ENCODE measurements around the gene MVB12A. TPM values are rescaled to one million over a fixed set of nuclear protein-coding genes. Genes with fewer than 3 reads are reported as not detected.

The MVB12A gene
- total and polyA plus RNA-seq, 10 of the 15 experiments (the other 5 are each of a cell fraction or from before 2014, with no cell fraction given) = 1.2 to 47.6 (median 26.3) TPM

DNA sequence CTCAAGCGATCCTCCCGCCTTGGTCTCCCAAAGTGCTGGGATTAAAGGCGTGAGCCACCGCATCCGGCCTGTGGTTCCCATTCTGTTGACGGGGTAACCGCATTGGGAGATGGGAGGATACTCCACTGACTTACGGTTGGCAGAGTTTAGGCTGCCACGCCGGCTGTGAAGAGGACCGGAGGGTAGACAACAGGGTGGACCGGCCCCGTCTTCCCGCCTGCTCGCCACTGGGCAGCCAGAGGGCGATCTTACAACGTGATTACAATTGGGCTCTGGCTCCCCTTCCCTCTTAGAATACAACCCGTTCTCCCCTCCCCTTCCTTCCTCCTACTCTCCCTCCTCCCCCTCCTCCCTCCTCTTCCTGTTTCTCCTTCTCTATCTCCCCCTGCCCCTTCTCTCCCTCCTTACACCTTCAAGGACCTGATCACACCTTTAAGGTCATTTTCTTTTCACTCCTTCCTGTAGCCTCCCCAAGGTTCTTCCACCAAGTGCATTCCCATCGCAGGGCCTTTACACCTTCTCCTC is 24.9 kb upstream of the MVB12A start (continued):
- TF ChIP-seq, protein P1, sequence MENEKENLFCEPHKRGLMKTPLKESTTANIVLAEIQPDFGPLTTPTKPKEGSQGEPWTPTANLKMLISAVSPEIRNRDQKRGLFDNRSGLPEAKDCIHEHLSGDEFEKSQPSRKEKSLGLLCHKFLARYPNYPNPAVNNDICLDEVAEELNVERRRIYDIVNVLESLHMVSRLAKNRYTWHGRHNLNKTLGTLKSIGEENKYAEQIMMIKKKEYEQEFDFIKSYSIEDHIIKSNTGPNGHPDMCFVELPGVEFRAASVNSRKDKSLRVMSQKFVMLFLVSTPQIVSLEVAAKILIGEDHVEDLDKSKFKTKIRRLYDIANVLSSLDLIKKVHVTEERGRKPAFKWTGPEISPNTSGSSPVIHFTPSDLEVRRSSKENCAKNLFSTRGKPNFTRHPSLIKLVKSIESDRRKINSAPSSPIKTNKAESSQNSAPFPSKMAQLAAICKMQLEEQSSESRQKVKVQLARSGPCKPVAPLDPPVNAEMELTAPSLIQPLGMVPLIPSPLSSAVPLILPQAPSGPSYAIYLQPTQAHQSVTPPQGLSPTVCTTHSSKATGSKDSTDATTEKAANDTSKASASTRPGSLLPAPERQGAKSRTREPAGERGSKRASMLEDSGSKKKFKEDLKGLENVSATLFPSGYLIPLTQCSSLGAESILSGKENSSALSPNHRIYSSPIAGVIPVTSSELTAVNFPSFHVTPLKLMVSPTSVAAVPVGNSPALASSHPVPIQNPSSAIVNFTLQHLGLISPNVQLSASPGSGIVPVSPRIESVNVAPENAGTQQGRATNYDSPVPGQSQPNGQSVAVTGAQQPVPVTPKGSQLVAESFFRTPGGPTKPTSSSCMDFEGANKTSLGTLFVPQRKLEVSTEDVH (IDR thresholded peaks at IDR 0.05; ENCODE audit: low read depth, partially characterized antibody) = peak; percentile 16
- TF ChIP-seq RAD21 (IDR thresholded peaks at IDR 0.05; ENCODE audit: insufficient read depth, low read depth, low read length) = peak; percentile 62
- peak; percentile 95 for TF ChIP-seq ZNF217 (IDR thresholded peaks at IDR 0.05)
- TF ChIP-seq, protein P2, sequence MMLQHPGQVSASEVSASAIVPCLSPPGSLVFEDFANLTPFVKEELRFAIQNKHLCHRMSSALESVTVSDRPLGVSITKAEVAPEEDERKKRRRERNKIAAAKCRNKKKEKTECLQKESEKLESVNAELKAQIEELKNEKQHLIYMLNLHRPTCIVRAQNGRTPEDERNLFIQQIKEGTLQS (IDR thresholded peaks at IDR 0.05; ENCODE audit: borderline replicate concordance, extremely low read depth, low read depth, low read length) = no peak
- TF ChIP-seq POU2F2 (IDR thresholded peaks at IDR 0.05; ENCODE audit: borderline replicate concordance, low read depth, low read length) = peak; percentile 61; the same call in 2 of the 3 replicates
- TF ChIP-seq KDM1A (IDR thresholded peaks at IDR 0.05; ENCODE audit: borderline replicate concordance) = peak; percentile 76; the same call in 1 of the 2 replicates
- no peak for TF ChIP-seq SMAD1 (IDR thresholded peaks at IDR 0.05; ENCODE audit: low read depth, partially characterized antibody)
- TF ChIP-seq TCF12 (IDR thresholded peaks at IDR 0.05; ENCODE audit: low read depth, low read length) = no peak
- no peak for TF ChIP-seq POLR2AphosphoS2 (IDR thresholded peaks at IDR 0.05; ENCODE audit: low read depth, low read length)
- TF ChIP-seq POLR2A (IDR thresholded peaks at IDR 0.05; ENCODE audit: low read depth, low read length) = peak; percentile 35; the same call in 1 of the 2 replicates
- TF ChIP-seq SMC3 (IDR thresholded peaks at IDR 0.05; ENCODE audit: borderline replicate concordance, low read length) = peak; percentile 60
- TF ChIP-seq CHD4 (IDR thresholded peaks at IDR 0.05) = 0 out of 2 replicates have a peak, but pooled peaks have one; percentile 79
- peak; percentile 46; the same call in 1 of the 2 replicates for TF ChIP-seq LARP7 (IDR thresholded peaks at IDR 0.05)
